ENCODE results near the gene HELT. TPM values are rescaled to one million over a fixed set of nuclear protein-coding genes. Genes with fewer than 3 reads are reported as not detected.

HELT gene
- total RNA-seq, 1 donor from 2014 or later: not detected

GRCh38 chr4:185002784-185003183 is 15.5 kb upstream of the HELT start:
- intact Hi-C loops (cut with DNase I): no loop called here

GRCh38 chr4:185003596-185004351 is 14.5 kb upstream of the HELT start:
- Histone ChIP-seq H3K27ac (no peak overlapping the region), H3K4me1 (peaks cover 13% of the 10 kb centered on the region), H3K4me3 (no peak overlapping the region), H3K9me3 (no peaks in the 10 kb centered on the region), H3K27me3 (no peaks in the 10 kb centered on the region), H3K36me3 (no peaks in the 10 kb centered on the region)
- DNase-seq (ENCODE audit: extremely low spot score in 2 of 2): no peak
- intact Hi-C loops (cut with DNase I): no loop called here
- no peak for TF ChIP-seq CTCF (IDR thresholded peaks at IDR 0.05)
- TF ChIP-seq POLR2AphosphoS5 (IDR thresholded peaks at IDR 0.05; ENCODE audit: insufficient read depth in 1 of 2, low read depth in 1 of 2): no peak
- no peak for TF ChIP-seq POLR2A (IDR thresholded peaks at IDR 0.05)

More at GRCh38 chr4:185002784-185003183, 15.5 kb upstream of the HELT start:
- Histone ChIP-seq H3K9me3 (no peaks in the 10 kb centered on the region), H3K4me1 (peaks cover 13% of the 10 kb centered on the region), H3K27ac (no peak overlapping the region), H3K4me3 (no peak overlapping the region), H3K36me3 (no peaks in the 10 kb centered on the region), H3K27me3 (no peaks in the 10 kb centered on the region)
- TF ChIP-seq CTCF (IDR thresholded peaks at IDR 0.05): no peak
- no peak for TF ChIP-seq POLR2AphosphoS5 (IDR thresholded peaks at IDR 0.05; ENCODE audit: insufficient read depth in 1 of 2, low read depth in 1 of 2)
- TF ChIP-seq POLR2A (IDR thresholded peaks at IDR 0.05): no peak
- no peak for DNase-seq (ENCODE audit: extremely low spot score in 2 of 2)

GRCh38 chr4:185004562-185005218 is 13.6 kb upstream of the HELT start:
- Histone ChIP-seq H3K27me3 (no peaks in the 10 kb centered on the region), H3K9me3 (no peaks in the 10 kb centered on the region), H3K4me3 (peak overlapping the region; percentile 15 to 35), H3K27ac (no peak overlapping the region), H3K4me1 (peaks cover 13% of the 10 kb centered on the region), H3K36me3 (no peaks in the 10 kb centered on the region)
- intact Hi-C loops (cut with DNase I): no loop called here
- DNase-seq (ENCODE audit: extremely low spot score in 2 of 2): no peak
- TF ChIP-seq POLR2A (IDR thresholded peaks at IDR 0.05): no peak
- TF ChIP-seq CTCF (IDR thresholded peaks at IDR 0.05): no peak
- no peak for TF ChIP-seq POLR2AphosphoS5 (IDR thresholded peaks at IDR 0.05; ENCODE audit: insufficient read depth in 1 of 2, low read depth in 1 of 2)

- DNase-seq (ENCODE audit: extremely low spot score in 2 of 2): no peak
- Histone ChIP-seq H3K36me3 (no peaks in the 10 kb centered on the region), H3K9me3 (no peaks in the 10 kb centered on the region), H3K4me1 (peaks cover 13% of the 10 kb centered on the region), H3K4me3 (peak overlapping the region; percentile 15 to 35), H3K27me3 (no peaks in the 10 kb centered on the region), H3K27ac (no peak overlapping the region)
- intact Hi-C loops (cut with DNase I): no loop called here
- TF ChIP-seq POLR2A (IDR thresholded peaks at IDR 0.05) (no peak), CTCF (IDR thresholded peaks at IDR 0.05) (peak; percentile 34 to 85 (median 73)), POLR2AphosphoS5 (IDR thresholded peaks at IDR 0.05; ENCODE audit: insufficient read depth in 1 of 2, low read depth in 1 of 2) (peak; percentile 41)
These were observed 13.0 kb upstream of the HELT start for GRCh38 chr4:185005219-185005819.

Measured in vagina (tissue), 2 donors.